NCI-H128 (cell line): ENCODE results near the gene SSX2.
"Not testable (repeated sequence)": the region's sequence is repeated elsewhere in the genome, so short reads cannot be mapped to it uniquely, and the experiment has no call there.

Experiments
- DNase-seq: peaks from one replicate; lab custom pipeline; 2025; ENCODE audit not compliant: unreplicated experiment; lab: John Stamatoyannopoulos, UW

Gene SSX2

DNA sequence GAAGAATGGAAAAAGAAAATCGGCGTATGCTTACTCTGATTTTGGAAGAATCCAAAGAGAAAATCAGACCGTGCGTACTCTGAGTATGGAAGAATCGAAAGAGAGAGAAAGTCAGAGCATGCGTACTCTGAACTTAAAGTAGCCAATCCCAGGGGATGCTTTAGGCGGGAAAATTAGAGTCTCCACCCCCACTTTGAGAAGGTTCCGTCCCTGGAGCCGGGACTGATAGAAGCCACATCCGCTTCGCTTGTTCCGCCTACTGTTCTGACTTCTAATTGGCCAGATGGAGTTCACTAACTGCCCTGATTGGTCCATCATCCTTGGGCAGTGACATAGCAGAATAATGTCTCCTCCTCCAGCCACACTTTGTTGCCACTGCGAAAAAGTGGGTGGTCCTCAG is at the start of gene SSX2:
TSS of gene SSX2 (minus strand) at position 101 of the 400 bp plus-strand sequence. CDS start 1,429 bp downstream, outside the sequence.
- DNase-seq = not testable (repeated sequence)

DNA sequence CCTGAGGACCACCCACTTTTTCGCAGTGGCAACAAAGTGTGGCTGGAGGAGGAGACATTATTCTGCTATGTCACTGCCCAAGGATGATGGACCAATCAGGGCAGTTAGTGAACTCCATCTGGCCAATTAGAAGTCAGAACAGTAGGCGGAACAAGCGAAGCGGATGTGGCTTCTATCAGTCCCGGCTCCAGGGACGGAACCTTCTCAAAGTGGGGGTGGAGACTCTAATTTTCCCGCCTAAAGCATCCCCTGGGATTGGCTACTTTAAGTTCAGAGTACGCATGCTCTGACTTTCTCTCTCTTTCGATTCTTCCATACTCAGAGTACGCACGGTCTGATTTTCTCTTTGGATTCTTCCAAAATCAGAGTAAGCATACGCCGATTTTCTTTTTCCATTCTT is 44.0 kb upstream of the SSX2 start, which contains the start of gene SSX2B:
TSS of gene SSX2B (plus strand) at position 301 of the 400 bp plus-strand sequence. CDS start 1,429 bp downstream, outside the sequence.
- not testable (repeated sequence) for DNase-seq

GRCh38 chrX:52692034-52692433 is 14.9 kb downstream of the SSX2 start:
- not testable (repeated sequence) for DNase-seq

GRCh38 chrX:52662218-52662617 is 44.8 kb downstream of the SSX2 start:
- not testable (repeated sequence) for DNase-seq

GRCh38 chrX:52655475-52655874 is 51.5 kb downstream of the SSX2 start:
- DNase-seq = not testable (repeated sequence)

DNA sequence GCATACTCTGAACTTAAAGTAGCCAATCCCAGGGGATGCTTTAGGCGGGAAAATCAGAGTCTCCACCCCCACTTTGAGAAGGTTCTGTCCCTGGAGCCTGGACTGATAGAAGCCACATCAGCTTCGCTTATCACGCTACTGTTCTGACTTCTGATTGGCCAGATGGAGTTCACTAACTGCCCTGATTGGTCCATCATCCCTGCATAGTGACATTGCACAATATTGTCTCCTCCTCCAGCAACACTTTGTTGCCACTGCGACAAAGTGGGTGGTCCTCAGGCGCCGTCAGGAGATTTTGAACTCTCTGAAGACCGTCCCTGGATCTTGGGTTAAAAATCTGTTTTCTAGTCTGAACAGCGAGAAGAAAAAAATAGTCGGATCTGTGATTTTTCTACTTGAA is 52.2 kb downstream of the SSX2 start, which contains the start of gene SSX7:
TSS of gene SSX7 (minus strand) at position 101 of the 400 bp plus-strand sequence. CDS start 1,428 bp downstream, outside the sequence.
- DNase-seq = not testable (repeated sequence)

DNA sequence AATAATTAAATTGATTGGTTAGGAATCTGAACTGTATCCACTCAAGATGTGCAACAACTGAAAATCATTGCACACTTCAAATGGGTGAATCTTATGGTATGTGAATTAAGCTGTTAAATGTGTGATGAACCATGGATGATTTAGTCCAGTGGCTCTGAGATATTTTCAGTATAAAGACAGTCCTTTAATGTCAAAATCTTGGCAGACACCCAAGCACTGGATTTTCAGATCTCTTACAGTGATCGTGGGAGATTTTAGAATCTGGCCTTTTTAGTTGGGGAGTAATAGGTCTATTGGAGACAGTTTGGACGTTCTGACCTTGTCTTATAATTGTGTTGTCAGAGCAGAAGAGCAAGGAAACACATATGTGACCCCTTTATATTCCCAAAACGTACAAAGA is 56.3 kb downstream of the SSX2 start:
- not testable (repeated sequence) for DNase-seq

- not testable (repeated sequence) for DNase-seq
These were observed 58.0 kb downstream of the SSX2 start for GRCh38 chrX:52648956-52649355.
